ENCODE results near the gene DBN1.

Gene DBN1

GRCh38 chr5:177430972-177431316 lies 42.5 kb downstream of the DBN1 start:
- DNase-seq: no peak
- ATAC-seq (replicated peaks): no peak
- Mint-ChIP-seq H3K4me3 (peak overlapping the region; percentile 90 to 93), H3K4me1 (ENCODE audit: low read depth in 2 of 2) (peaks cover 54 to 66% of the 10 kb centered on the region in 2 donors), H3K9me3 (no peaks in the 10 kb centered on the region), H3K27me3 (no peaks in the 10 kb centered on the region), H3K27ac (peak overlapping the region; percentile 76 to 93), H3K36me3 (ENCODE audit: insufficient read depth) (peaks cover 87% of the 10 kb centered on the region)

DNA sequence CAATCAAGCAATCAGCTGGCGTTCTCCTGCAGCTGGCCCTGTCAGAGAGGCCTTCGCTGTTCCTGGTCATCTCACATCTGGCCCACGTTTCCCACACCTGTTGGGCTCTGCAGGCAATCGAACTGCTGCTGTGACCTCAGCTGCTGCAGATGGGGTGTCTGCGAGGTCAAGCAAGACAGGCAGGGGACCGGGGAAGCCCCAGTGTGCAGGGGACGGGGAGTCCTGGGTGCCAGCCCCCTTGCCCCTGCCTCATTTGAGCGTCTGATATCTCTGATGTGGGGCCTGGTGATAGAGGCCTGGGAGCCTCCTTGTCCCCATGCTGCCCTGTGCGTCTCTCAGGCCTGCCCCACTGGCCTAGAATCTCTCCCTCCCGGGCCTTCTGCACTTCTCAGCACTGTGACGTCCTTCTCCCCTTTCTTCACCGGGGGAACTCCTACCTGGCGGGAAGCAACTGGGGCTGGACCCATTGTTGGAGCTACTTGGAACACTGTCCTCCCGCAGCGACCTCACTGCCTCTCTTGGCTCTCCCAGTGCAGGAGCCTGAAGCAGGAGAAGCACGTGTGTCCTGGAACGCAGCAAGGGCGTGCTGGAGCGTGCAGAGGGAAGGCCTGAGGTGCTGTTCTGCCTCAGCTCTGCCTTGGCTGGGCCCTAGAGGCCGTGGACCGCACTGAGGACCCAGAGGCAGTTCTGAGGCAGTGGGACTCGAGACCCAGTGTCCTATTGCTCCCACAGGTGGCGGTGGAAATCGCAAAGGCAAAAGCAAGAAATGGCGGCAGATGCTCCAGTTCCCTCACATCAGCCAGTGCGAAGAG lies 43.1 kb downstream of the DBN1 start:
- no peaks in the 10 kb centered on the region for H3K9me3 Mint-ChIP-seq
- H3K4me1 Mint-ChIP-seq (ENCODE audit: low read depth in 2 of 2): peaks cover 59 to 70% of the 10 kb centered on the region in 2 donors
- DNase-seq: no peak
- H3K27me3 Mint-ChIP-seq: no peaks in the 10 kb centered on the region
- ATAC-seq (replicated peaks): no peak
- peaks cover 85% of the 10 kb centered on the region for H3K36me3 Mint-ChIP-seq (ENCODE audit: insufficient read depth)
- peak overlapping the region; percentile 76 to 93 for H3K27ac Mint-ChIP-seq
- peak overlapping the region; percentile 90 to 93 for H3K4me3 Mint-ChIP-seq

DNA sequence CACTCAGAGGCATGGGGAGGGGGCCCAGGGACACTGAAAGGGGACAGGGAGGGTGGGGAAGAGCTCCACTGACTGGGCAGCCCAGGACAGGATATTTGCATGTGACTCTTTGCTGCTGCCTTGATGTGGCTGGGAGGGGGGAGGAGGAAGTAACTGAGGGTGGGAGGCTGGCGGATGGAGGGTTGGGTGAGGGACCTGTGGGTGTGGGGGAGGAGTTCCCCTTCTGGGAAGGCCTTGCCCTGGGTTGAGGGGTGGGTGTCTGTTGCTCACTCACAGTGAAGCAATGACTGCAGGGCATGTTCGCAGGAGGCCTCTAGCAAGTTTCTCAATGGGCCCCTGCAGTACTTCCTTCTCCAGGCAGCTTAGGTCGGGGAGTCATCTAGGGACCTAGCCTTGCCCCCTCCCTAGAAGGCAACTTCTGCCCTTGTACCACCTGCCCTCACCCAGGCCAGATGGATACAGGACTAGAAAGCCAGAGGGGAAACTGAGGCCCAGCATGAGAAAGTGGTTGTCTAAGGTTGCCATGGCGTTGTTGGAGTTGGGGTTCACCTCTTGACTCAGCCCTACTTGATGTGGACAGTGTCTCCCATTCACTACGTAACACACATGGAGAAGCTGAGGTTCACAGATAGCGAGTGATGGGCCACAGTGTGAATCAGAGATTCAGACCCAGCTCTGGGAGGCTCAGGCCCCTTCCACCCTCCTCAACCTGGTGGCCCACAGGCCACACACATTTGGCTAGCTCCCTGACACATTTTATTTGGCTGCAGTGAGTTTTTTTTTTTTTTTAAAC lies 44.0 kb downstream of the DBN1 start:
- Mint-ChIP-seq H3K4me3 (peak overlapping the region; percentile 90 to 93), H3K9me3 (no peaks in the 10 kb centered on the region), H3K27ac (peak overlapping the region; percentile 76 to 93), H3K4me1 (ENCODE audit: low read depth in 2 of 2) (peaks cover 64 to 75% of the 10 kb centered on the region in 2 donors), H3K27me3 (no peaks in the 10 kb centered on the region), H3K36me3 (ENCODE audit: insufficient read depth) (peaks cover 76% of the 10 kb centered on the region)
- peak; percentile 22 for ATAC-seq (replicated peaks)
- DNase-seq: peak; percentile 73 to 76 (median 76)

DNA sequence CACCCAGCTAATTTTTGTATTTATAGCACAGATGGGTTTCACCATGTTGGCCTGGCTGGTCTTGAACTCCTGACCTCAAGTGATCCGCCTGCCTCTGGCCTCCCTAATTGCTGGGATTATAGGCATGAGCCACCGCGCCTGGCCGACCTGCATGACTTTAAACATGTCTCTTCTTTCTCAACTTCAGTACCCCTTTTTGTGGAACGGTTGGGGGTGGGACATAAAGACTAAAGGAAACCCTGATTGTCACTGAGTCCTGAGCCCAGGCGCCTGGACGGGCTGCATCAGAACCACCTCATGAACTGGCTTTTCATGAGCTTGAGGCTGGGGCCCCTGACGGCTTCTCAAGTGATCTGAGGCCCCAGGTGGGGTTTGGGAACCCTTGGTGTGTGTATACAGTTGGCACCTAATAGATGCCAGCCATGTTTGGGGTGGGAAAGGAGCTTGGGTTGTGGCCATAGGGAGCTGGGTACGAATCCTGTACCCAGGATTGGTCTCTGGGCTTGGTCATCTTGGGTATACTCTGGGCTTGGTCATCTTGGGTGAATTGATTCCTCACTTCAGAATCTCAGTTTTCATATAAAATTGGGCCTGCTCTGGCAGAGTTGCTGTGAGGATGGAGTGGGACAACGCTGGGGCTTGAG lies 44.7 kb downstream of the DBN1 start:
- H3K4me1 Mint-ChIP-seq (ENCODE audit: low read depth in 2 of 2): peaks cover 64 to 69% of the 10 kb centered on the region in 2 donors
- peak overlapping the region; percentile 76 to 93 for H3K27ac Mint-ChIP-seq
- DNase-seq (no peak), ATAC-seq (replicated peaks) (no peak)
- peaks cover 70% of the 10 kb centered on the region for H3K36me3 Mint-ChIP-seq (ENCODE audit: insufficient read depth)
- H3K27me3 Mint-ChIP-seq: no peaks in the 10 kb centered on the region
- H3K4me3 Mint-ChIP-seq: peak overlapping the region; percentile 90 to 93
- H3K9me3 Mint-ChIP-seq: no peaks in the 10 kb centered on the region

GRCh38 chr5:177427919-177428573 lies 45.4 kb downstream of the DBN1 start:
- Mint-ChIP-seq H3K27me3 (no peaks in the 10 kb centered on the region), H3K9me3 (no peaks in the 10 kb centered on the region), H3K27ac (peak overlapping the region; percentile 93 to 95), H3K4me3 (peak overlapping the region; percentile 90 to 93), H3K4me1 (ENCODE audit: low read depth in 2 of 2) (peaks cover 64 to 65% of the 10 kb centered on the region in 2 donors), H3K36me3 (ENCODE audit: insufficient read depth) (peaks cover 64% of the 10 kb centered on the region)
- DNase-seq: no peak
- ATAC-seq (replicated peaks): no peak

DNA sequence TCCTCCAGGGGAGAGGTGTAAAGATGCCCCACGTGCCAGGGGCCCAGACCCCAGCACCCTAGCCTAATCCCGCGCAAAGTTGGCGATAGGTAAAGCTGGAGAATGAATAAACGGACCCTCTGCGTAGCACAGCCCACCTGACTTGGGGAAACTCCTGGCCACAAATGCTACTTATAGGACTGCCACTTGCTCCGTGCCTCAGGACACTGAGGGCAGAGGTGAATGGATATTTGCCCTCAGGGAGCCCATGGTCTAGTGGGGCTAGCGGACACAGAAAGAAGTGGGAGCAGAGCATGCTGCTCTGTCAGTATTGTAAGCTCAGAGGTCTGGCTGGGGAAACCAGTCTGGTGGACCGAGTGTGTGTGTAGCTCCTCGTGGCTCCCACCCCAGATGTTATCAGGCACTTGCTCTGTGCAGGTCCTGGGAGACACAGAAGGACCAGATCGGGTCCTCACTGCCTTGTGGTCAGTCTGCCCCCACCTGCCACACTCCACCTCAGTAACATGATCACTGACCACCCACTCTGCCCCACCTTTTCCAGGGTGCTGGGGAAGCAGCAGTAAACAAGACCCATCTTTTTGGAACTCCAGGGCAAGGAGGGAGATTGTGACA lies 46.1 kb downstream of the DBN1 start:
- Mint-ChIP-seq H3K4me1 (ENCODE audit: low read depth in 2 of 2) (peaks cover 61 to 64% of the 10 kb centered on the region in 2 donors), H3K27ac (peak overlapping the region; percentile 93 to 95), H3K4me3 (peak overlapping the region; percentile 90 to 93), H3K36me3 (ENCODE audit: insufficient read depth) (peaks cover 57% of the 10 kb centered on the region), H3K9me3 (no peaks in the 10 kb centered on the region), H3K27me3 (no peaks in the 10 kb centered on the region)
- no peak for DNase-seq
- ATAC-seq (replicated peaks): no peak

DNA sequence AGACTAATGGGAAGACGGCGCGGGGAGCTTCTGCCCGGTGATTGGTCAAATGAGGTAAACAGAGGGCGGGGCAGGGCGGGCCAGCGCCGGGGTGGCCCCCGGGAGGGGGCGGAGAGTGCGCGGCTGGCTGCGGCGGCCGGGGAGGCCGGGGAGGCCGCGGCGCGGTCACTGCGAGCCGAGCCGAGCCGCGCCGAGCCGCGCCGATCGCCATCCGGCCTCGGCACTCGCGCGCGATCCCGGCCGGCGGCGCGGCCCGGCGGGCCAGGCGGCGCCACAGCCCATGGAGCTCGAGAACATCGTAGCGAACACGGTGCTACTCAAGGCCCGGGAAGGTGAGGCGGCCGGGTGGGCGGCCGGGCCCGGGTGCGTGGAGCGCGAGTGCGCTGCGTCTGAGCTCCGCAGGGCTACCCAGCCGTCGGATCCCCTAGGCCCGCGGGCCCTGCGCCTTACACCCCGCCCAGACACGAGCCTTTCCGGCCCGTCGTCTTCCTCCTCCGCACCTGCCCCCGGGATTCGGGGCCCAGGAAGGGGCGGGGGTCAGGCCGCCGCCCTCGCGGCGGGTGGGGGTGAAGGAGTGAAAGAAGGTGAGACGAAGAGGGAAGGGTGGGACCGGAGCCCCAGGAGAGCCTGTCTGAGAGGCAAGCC lies 46.7 kb downstream of the DBN1 start, which contains the start of gene GRK6:
TSS of gene GRK6 (plus strand) at position 111 of the 645 bp plus-strand sequence. CDS start at position 281, 170 bp downstream.
- H3K9me3 Mint-ChIP-seq: no peaks in the 10 kb centered on the region
- ATAC-seq (replicated peaks) (peak; percentile 11), DNase-seq (peak; percentile 56 to 64 (median 61))
- H3K27ac Mint-ChIP-seq: peak within 1 kb of the TSS; percentile 93 to 95
- H3K4me1 Mint-ChIP-seq (ENCODE audit: low read depth in 2 of 2): peaks cover 56 to 59% of the 10 kb centered on the region in 2 donors
- no peaks in the 10 kb centered on the region for H3K27me3 Mint-ChIP-seq
- peak within 1 kb of the TSS; percentile 90 to 93 for H3K4me3 Mint-ChIP-seq
- H3K36me3 Mint-ChIP-seq (ENCODE audit: insufficient read depth): peaks cover 50% of the 10 kb centered on the region

GRCh38 chr5:177425801-177426565 lies 47.5 kb downstream of the DBN1 start:
- Mint-ChIP-seq H3K9me3 (no peaks in the 10 kb centered on the region), H3K36me3 (ENCODE audit: insufficient read depth) (peaks cover 43% of the 10 kb centered on the region), H3K4me1 (ENCODE audit: low read depth in 2 of 2) (peaks cover 49 to 52% of the 10 kb centered on the region in 2 donors), H3K27me3 (no peaks in the 10 kb centered on the region), H3K4me3 (peak overlapping the region; percentile 76 to 93), H3K27ac (peak overlapping the region; percentile 93 to 95)
- ATAC-seq (replicated peaks): peak; percentile 76
- DNase-seq: peak; percentile 98 to 100 (median 99)

DNA sequence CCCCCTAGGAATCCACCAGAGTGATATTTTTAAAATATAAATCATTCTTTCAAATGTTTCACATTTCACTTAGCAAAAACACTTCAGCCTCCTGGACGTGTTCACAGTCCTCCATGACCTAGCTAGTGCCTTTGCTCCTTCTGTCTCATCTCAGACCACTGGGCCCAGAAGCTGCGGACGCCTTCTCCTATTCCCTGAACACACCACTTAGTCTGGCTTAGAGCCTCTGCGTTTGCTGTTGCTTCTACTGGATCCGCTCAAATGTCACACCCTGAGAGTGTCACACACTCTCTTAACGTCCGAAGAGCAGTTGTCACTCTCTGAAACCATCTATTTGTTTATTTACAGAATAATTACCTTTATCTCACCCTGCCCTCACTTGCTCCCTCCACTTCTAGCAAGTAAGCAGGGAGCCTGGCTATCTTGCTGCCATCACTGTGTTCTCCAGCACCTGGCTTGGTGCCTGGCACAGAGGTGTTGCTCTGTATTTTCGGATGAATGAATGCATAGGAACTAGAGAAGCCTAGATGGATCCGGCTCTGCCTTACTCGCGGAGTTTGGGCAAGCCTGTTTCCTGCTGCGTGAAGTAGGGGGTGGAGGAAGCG lies 48.1 kb downstream of the DBN1 start:
- H3K4me1 Mint-ChIP-seq (ENCODE audit: low read depth in 2 of 2): peaks cover 42 to 45% of the 10 kb centered on the region in 2 donors
- H3K27me3 Mint-ChIP-seq: no peaks in the 10 kb centered on the region
- DNase-seq: no peak
- peaks cover 36% of the 10 kb centered on the region for H3K36me3 Mint-ChIP-seq (ENCODE audit: insufficient read depth)
- H3K9me3 Mint-ChIP-seq: no peaks in the 10 kb centered on the region
- peak; percentile 6 for ATAC-seq (replicated peaks)
- peak overlapping the region; percentile 93 to 95 for H3K27ac Mint-ChIP-seq
- H3K4me3 Mint-ChIP-seq: peak overlapping the region; percentile 76 to 93

DNA sequence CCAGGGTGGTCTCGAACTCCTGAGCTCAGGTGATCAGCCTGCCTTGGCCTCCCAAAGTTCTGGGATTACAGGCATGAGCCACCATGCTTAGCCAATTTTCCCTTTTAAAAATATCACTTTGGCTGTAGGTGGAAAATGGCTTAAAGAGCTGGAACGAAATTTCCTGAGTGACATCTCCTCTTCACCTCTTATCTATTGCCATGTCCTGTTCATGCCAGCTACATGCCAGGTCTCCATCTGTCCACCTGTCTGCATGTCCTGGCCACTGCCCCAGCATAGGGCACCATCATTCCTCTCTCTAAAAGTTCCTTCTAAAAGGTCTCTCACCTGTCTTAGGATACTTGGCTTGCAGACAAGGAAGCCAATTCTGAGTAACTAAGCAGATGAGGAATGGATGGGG lies 49.8 kb downstream of the DBN1 start:
- Mint-ChIP-seq H3K9me3 (no peaks in the 10 kb centered on the region), H3K27me3 (no peaks in the 10 kb centered on the region), H3K36me3 (ENCODE audit: insufficient read depth) (peaks cover 20% of the 10 kb centered on the region), H3K27ac (no peak overlapping the region), H3K4me1 (ENCODE audit: low read depth in 2 of 2) (peaks cover 26 to 29% of the 10 kb centered on the region in 2 donors), H3K4me3 (no peak overlapping the region)
- no peak for DNase-seq
- ATAC-seq (replicated peaks): no peak

GRCh38 chr5:177421062-177421798 lies 52.2 kb downstream of the DBN1 start:
- DNase-seq (no peak), ATAC-seq (replicated peaks) (no peak)
- H3K4me3 Mint-ChIP-seq: no peak overlapping the region
- H3K9me3 Mint-ChIP-seq: no peaks in the 10 kb centered on the region
- H3K4me1 Mint-ChIP-seq (ENCODE audit: low read depth in 2 of 2): peaks cover 12 to 13% of the 10 kb centered on the region in 2 donors
- H3K36me3 Mint-ChIP-seq (ENCODE audit: insufficient read depth): peaks cover 8% of the 10 kb centered on the region
- no peaks in the 10 kb centered on the region for H3K27me3 Mint-ChIP-seq
- no peak overlapping the region for H3K27ac Mint-ChIP-seq
